HG03521 (cell line): ENCODE results near the gene THEM5.

Experiments used
- ATAC-seq: cut with Tn5 transposase; IDR thresholded peaks from one replicate; pipeline ENCODE4 v1.9.1; 2021; ENCODE audit warnings: mild to moderate bottlenecking, moderate library complexity; ENCODE audit not compliant: unreplicated experiment

The THEM5 gene

GRCh38 chr1:151803164-151803563 is 50.3 kb downstream of the THEM5 start:
- no peak for ATAC-seq

- ATAC-seq: no peak
Observed at GRCh38 chr1:151802372-151802771, 51.1 kb downstream of the THEM5 start.

- no peak for ATAC-seq
Observed at GRCh38 chr1:151801846-151802245, 51.7 kb downstream of the THEM5 start.

GRCh38 chr1:151801310-151801820 is 52.1 kb downstream of the THEM5 start:
- no peak for ATAC-seq

- ATAC-seq: no peak
Observed at GRCh38 chr1:151800830-151801229, 52.7 kb downstream of the THEM5 start.

- ATAC-seq: no peak
Observed at GRCh38 chr1:151799179-151800022, 54.1 kb downstream of the THEM5 start.

GRCh38 chr1:151798571-151798970 is 54.9 kb downstream of the THEM5 start:
- no peak for ATAC-seq
